HL-60 (cell line): Measurements from ENCODE around the gene VWA8.
A peak's percentile ranks its signal among the peaks of the same experiment; 100 is the strongest.
"Not testable (repeated sequence)": the region's sequence is repeated elsewhere in the genome, so short reads cannot be mapped to it uniquely, and the experiment has no call there.

ENCODE experiments used
- DNase-seq, 2 experiments: peaks; one replicate each; pipeline ENCODE4 v3.0.0-alpha.2; 2010 to 2020; ENCODE audit warnings: low read depth in 1 of 2, low spot score in 1 of 2
- H3K27ac ChIP-seq: fragments of 250-450 bp; sonication (Bioruptor Pico); replicated peaks from 2 replicates; pipeline ENCODE4 v1.5.1; 2020; ENCODE audit warnings: mild to moderate bottlenecking, moderate library complexity
- H3K27me3 ChIP-seq: fragments of 250-450 bp; sonication (Bioruptor Pico); 2 replicates; pipeline ENCODE4 v1.5.1; 2021; ENCODE audit warnings: mild to moderate bottlenecking, moderate library complexity; ENCODE audit not compliant: insufficient read depth, poor library complexity, severe bottlenecking
- H3K4me3 ChIP-seq: replicated peaks from 2 replicates; pipeline ENCODE4 v1.5.1; 2011; ENCODE audit warnings: mild to moderate bottlenecking, control low read depth, low read length; ENCODE audit not compliant: insufficient read depth
- CTCF ChIP-seq: IDR thresholded peaks from one replicate; pipeline ENCODE4 v1.5.1; 2011; ENCODE audit warnings: low read length, control low read depth, inconsistent platforms; ENCODE audit not compliant: insufficient read depth
- GABPA ChIP-seq: IDR thresholded peaks from 2 replicates; pipeline ENCODE4 v1.6.1; 2012; ENCODE audit warnings: low read depth
- POLR2AphosphoS5 ChIP-seq: IDR thresholded peaks from 2 replicates; pipeline ENCODE4 v1.6.1; 2012; ENCODE audit warnings: low read depth
- REST ChIP-seq: IDR thresholded peaks from 2 replicates; pipeline ENCODE4 v1.6.1; 2012; ENCODE audit warnings: low read depth; ENCODE audit not compliant: insufficient replicate concordance
- SPI1 ChIP-seq: IDR thresholded peaks from 2 replicates; pipeline ENCODE4 v1.6.1; 2012; ENCODE audit warnings: low read depth, mild to moderate bottlenecking, borderline replicate concordance

VWA8 gene

GRCh38 chr13:41756198-41756880, 204.6 kb downstream of the VWA8 start:
- peak; percentile 86 for TF ChIP-seq SPI1
- no peak for TF ChIP-seq REST
- H3K27me3 ChIP-seq: no peaks in the 10 kb centered on the region
- H3K4me3 ChIP-seq: no peak overlapping the region
- no peak for DNase-seq
- H3K27ac ChIP-seq: no peak overlapping the region

- TF ChIP-seq CTCF (no peak), POLR2AphosphoS5 (no peak)
- no peak overlapping the region for H3K27ac ChIP-seq
- no peak for DNase-seq
- no peaks in the 10 kb centered on the region for H3K27me3 ChIP-seq
- H3K4me3 ChIP-seq: no peak overlapping the region
These were observed 209.0 kb downstream of the VWA8 start for GRCh38 chr13:41751734-41752445.

- TF ChIP-seq POLR2AphosphoS5: no peak
- no peak for TF ChIP-seq REST
- TF ChIP-seq SPI1: no peak
- TF ChIP-seq GABPA: no peak
- TF ChIP-seq CTCF: no peak
- no peak for DNase-seq
These were observed 209.6 kb downstream of the VWA8 start for GRCh38 chr13:41751277-41751676.

GRCh38 chr13:41746259-41746658, 214.7 kb downstream of the VWA8 start:
- no peak for DNase-seq
- TF ChIP-seq CTCF (no peak), POLR2AphosphoS5 (no peak), REST (no peak), GABPA (no peak), SPI1 (no peak)

More at GRCh38 chr13:41751277-41751676, 209.6 kb downstream of the VWA8 start:
- no peak overlapping the region for H3K4me3 ChIP-seq
- H3K27me3 ChIP-seq: no peaks in the 10 kb centered on the region
- no peak overlapping the region for H3K27ac ChIP-seq

GRCh38 chr13:41745496-41745895, 215.4 kb downstream of the VWA8 start:
- not testable (repeated sequence) for DNase-seq, H3K27me3 ChIP-seq

More at GRCh38 chr13:41746259-41746658, 214.7 kb downstream of the VWA8 start:
- Histone ChIP-seq H3K4me3 (no peak overlapping the region), H3K27ac (no peak overlapping the region), H3K27me3 (no peaks in the 10 kb centered on the region)

More at GRCh38 chr13:41745496-41745895, 215.4 kb downstream of the VWA8 start:
- not testable (repeated sequence) for H3K27ac ChIP-seq, H3K4me3 ChIP-seq
